HG03045 (cell line): ENCODE data around the gene PPCDC.

Experiments
- ATAC-seq: cut with Tn5 transposase; IDR thresholded peaks from one replicate; pipeline ENCODE4 v1.9.1; 2021; ENCODE audit warnings: mild to moderate bottlenecking, moderate library complexity; ENCODE audit not compliant: unreplicated experiment

Gene PPCDC

DNA sequence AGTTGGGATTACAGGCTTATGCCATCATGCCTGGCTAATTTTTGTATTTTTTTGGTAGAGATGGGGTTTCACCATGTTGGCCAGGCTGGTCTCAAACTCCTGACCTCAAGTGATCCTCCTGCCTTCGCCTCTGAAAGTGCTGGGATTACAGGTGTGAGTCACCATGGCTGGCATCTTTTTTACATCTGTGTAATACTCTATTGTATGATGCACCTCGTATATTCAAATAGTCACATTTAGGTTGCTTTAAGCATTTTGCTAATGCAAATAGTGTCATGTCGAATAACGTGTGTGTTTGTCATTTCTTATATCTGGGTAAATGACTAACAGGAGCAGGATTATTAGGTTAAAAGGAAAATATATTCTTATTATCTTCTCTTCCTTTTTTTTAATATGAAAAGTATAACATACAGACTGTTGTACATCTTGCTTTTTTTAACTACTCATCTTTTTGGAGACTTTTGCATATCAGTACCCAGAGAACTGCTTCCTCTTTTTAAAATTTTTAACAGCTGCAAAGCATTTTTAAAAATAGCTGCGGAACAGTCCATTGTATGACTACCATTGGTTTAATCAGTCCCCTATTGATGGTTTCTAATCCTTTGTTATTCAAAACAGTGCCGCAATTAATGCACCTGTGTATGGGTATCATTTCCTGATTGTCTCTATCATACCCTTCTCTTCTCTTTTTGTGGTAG is 14.6 kb upstream of the PPCDC start:
- peak; percentile 70 for ATAC-seq

GRCh38 chr15:75016431-75016830 is 7.0 kb upstream of the PPCDC start:
- no peak for ATAC-seq

DNA sequence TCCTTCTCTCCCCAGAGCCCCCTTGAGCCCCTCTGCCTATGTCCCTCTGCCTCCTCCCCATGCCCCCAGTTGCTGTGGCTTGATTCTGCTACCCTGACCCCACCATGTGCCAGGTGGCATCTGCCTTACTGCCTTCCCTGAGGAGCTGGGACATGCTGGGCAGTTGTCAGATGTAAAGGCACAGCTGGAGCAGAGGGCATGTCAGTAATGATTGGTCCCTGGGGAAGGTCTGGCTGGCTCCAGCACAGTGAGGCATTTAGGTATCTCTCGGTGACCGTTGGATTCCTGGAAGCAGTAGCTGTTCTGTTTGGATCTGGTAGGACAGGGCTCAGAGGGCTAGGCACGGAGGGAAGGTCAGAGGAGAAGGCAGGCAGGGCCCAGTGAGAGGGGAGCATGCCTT is 3.5 kb upstream of the PPCDC start:
- ATAC-seq = no peak

DNA sequence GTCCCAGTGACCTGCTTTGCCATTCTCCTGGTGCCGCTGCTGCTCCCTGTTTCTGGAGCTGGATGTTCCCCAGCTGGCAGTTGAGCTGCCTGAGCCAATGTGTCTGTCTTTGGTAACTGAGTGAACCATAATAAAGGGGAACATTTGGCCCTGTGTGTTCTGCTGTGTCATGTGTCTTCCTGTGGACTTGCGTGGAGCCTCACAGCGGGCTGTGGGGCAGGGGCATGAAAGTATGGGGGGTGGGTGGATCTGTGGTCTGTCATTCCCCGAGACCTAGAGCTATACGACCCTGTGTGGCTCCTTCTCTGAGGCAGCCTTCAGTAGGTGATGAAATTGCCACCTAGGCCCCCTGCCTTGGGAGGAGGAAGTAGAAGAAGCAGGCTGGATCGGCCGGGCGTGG is 2.0 kb upstream of the PPCDC start:
- ATAC-seq = no peak

DNA sequence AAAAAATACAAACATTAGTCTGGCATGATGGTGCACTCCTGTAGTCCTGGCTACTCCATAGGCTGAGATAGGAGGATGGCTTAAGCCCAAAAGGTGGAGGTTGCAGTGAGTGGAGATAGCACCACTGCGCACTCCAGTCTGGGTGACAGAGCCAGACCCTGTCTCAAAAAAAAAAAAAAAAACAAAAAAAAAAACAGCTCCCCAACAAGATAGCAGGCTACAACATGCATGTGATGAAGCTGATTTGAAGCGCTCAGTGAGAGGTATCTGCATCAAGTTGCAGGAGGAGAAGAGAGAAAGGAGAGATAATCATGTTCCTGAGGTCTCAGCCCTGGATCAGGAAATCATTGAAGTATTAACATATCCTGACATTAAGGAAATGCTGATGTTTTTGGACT is 608 bp upstream of the PPCDC start:
- no peak for ATAC-seq

- ATAC-seq = no peak
Observed at GRCh38 chr15:75023872-75024636, 664 bp downstream of the PPCDC start.

DNA sequence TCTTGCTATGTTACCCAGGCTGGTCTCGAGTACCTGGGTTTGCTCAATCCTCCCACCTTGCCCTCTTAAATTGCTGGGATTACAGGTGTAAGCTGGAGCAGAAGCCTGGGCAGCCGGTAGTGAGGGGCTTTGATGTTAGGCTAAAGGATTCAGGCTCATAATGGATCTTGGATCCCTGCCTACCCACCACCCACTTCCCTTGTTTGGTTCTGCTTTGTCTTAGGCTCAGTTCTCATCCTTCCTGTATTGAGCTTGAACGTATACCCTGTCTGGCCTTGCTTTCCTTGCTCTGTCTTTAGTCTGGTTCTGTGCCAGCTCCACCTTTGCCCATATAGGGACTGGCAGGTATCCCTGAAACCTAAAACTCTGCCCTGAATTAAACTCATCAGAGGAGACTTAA is 1.7 kb downstream of the PPCDC start:
- ATAC-seq = no peak

DNA sequence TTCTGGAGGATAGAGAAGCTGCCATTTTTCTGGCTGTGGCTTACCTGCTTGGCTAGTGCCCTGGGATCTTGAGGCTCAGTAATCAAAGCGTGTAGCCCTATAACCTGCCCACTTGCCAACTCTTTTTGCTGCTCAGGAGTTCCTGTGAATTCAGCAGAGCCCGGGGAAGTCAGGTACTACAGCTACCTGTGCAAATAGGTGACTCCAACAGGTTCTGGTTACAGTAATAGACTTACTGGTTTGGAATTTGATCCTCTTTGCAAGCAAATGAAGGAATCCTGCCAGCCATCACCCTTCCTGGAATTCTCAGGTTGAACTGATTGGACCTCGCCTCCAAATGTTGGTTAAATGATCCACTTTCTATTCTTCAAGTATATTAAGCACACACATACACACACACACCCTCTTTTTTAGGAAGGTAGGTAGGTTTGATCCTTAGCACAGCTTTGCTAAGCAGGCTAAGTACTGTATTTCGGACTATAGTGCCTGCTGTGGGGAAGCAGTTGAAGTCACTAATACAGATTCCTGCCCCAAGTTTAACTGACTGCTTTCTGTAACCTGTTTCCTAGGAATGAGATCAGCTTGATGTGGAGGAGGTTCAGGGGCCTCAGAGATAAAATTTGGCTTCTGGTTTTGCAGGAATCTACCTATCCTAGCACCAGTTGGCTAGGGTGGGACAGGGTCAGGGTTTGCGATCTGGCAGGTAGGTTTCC is 2.3 kb downstream of the PPCDC start:
- no peak for ATAC-seq

GRCh38 chr15:75027551-75027950 is 4.2 kb downstream of the PPCDC start:
- ATAC-seq = no peak

- ATAC-seq = no peak
Observed at GRCh38 chr15:75028991-75029377, 5.6 kb downstream of the PPCDC start.

- ATAC-seq = peak; percentile 53
Observed at GRCh38 chr15:75029378-75030022, 6.1 kb downstream of the PPCDC start.

- ATAC-seq = no peak
Observed at GRCh38 chr15:75030023-75030413, 6.6 kb downstream of the PPCDC start.

DNA sequence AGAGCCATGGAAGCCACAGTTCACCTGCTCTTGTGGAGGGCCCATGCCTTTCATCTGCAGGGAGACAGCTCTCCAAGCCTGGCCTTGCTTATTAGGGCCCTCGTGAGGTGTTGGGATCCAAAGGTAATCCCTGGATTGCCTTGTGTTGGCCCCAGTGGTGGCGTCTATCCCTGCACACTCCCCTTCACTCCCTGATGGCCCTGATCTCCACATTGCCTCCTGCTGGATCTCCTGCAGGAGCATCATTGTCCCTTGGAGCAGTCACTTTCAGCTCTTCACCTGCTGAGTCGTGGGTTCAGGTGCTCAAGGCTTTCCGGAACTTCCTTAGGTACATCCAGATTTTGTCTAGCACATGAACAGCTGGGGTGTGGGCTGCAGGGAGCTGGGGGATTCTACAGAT is 7.0 kb downstream of the PPCDC start:
- ATAC-seq = no peak

DNA sequence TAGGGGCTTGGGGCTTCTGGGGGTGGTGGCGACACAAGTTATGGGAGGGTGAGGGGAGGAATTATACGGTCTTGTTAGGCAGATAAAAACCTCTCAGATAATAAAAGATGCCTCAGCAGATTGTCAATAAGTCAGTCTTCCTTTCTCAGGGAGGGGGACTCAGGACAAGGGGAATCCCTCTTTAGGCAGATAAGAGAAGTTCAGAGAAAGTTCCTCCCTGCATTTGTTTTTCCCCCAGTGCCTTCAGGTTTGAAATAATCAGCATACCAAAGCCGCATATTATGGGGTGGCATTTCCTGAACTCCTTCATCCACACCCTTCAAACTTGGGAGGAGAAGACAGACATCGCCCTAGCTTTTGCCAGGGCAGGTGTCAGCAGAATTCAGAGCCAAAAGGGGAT is 8.5 kb downstream of the PPCDC start:
- ATAC-seq = no peak

GRCh38 chr15:75032395-75032794 is 9.0 kb downstream of the PPCDC start:
- ATAC-seq = no peak

- no peak for ATAC-seq
Observed at GRCh38 chr15:75033809-75034208, 10.4 kb downstream of the PPCDC start.

- no peak for ATAC-seq
Observed at GRCh38 chr15:75034615-75035014, 11.2 kb downstream of the PPCDC start.

DNA sequence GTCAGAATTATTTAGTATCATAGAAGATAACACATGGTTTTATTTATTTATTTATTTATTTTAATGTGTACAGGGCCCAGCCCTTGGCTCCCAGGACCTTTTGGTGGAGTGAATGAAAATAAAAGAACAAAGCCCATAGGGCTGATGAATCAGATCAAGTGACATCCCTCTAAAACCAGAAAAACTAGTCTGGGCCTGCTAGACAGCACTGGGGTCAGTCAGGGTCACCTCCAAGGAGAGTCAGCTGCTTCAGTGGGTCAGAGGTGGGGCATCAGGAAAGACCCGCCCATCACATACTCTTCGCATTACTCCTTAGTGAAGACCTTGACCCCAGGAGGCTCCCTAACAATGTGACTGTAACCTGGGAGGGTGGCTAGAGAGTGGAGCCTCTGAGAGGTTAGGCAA is 12.8 kb downstream of the PPCDC start:
- ATAC-seq = no peak

- ATAC-seq = no peak
Observed at GRCh38 chr15:75037685-75038084, 14.3 kb downstream of the PPCDC start.

DNA sequence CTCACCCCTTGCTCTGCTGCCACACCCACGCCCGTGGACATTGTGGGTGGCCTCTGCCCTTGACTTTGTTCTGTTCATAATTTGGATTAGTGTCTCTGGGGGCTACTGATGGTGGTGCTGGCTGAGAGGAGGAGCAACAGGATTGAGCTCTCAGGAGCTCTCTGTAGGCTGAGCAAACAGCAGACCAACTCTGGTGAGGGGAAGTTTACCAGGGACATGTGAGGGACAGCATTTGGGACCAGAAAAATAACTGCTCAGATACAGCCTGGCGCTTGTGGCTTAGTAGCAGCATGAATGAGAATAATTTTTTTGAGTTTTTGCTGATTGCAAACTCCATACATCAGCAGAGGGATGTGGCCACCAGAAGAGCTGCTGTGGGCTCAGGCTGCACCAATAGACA is 14.8 kb downstream of the PPCDC start:
- ATAC-seq = no peak

DNA sequence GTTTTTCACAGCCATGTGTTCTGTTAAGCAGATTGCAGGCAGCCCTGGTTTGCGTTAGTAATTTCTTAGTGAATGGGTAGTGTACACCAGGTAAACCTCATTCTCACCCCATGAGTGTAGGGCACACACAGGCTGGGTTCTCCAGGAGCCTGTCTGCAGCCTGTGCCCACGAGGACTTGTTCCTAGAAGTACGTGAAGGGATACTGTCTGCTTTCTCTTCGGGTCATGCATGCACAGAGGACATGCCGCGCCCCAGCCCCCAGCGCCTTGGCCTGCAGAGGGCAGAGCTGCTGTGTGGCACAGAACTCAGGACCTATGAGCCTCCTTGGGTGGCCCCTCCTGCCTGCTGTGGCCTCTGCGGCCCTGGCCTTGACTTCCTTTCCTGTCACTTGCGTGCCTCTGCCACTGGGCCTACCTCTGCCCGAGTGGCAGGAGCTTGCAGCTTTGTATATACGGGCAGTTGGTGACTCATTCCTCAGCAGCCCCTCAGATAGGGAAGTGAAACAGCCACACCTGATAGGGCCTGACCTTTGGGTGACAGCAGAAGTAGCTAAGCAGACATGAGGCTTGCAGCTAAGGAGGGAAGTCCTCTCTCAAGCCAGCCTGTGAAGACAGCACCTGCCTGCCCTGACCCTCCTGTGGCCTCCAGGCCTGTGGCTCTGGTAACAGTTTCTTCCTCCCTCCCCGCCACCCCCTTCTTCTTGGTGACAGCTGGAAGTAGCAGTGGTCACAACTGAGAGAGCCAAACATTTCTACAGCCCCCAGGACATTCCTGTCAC is 19.5 kb downstream of the PPCDC start:
- peak; percentile 69 for ATAC-seq
